ENCODE data around the gene CAVIN1.
"Not testable (repeated sequence)": the region's sequence is repeated elsewhere in the genome, so short reads cannot be mapped to it uniquely, and the experiment has no call there.

The CAVIN1 gene

GRCh38 chr17:42405076-42405475, 18.0 kb downstream of the CAVIN1 start:
- no peak for DNase-seq

DNA sequence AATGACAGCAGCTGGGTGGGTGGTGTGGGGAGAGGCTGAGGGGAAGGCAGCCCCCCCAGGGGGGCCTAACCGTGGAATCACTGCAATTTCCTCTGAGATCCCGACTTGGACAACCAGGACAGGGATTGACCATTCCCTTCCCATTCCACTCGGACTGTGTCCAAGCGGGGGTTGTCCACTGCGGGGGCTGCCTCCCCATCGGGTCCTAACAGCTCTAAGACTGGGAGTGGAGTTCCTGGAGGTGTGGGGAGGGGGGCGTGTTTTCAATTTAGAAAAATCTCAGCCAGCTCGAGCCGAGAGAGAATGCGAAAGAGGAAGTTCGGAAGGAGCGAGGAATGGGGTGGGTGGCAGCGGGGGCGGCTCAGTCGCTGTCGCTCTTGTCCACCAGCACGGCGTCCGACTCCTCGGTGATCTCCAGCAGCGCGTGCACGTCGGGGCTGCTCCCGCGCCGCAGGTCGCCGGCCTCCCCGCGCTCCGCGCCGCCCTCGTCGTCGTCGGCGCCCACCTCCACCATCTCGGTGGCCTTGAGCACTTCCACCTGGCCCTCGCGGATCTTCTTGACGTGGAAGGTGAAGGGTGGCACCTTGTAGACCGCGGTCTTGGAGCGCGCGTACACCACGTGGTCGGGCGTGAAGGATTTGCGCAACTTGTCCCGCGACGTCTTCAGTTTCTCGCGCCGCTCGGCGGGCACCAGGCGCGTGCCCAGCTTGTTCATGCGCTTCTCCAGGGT, 18.6 kb downstream of the CAVIN1 start:
- no peak for DNase-seq

DNA sequence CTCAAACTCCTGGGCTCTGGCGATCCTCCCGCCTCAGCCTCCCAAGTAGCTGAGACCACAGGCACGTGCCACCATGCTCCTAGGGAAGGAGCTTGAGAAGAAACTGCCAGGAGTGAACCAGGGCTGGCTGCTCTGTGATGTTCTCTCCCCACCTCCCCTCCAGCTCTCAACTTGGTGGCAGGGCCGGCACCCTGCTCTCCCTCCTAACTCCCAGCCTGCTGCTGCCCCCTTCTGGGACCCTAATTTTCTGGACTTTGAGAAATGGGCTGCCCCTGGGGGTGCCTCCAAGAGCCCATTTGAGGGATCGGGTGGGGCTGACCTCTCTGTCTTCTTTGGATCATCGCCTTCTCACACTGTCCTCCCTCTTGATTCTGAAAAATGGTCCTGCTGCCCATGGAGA, 19.9 kb downstream of the CAVIN1 start:
- DNase-seq: peak in 1 of 5 experiments; percentile 38

GRCh38 chr17:42402117-42402516, 20.9 kb downstream of the CAVIN1 start:
- DNase-seq: no peak

- not testable (repeated sequence) for DNase-seq
Observed at GRCh38 chr17:42400844-42401375, 22.1 kb downstream of the CAVIN1 start.

- DNase-seq: no peak
Observed at GRCh38 chr17:42399948-42400843, 22.9 kb downstream of the CAVIN1 start.

GRCh38 chr17:42399121-42399520, 23.9 kb downstream of the CAVIN1 start:
- DNase-seq: no peak

- not testable (repeated sequence) for DNase-seq
Observed at GRCh38 chr17:42395601-42396000, 27.5 kb downstream of the CAVIN1 start.

- no peak for DNase-seq
Observed at GRCh38 chr17:42394838-42395237, 28.2 kb downstream of the CAVIN1 start.

DNA sequence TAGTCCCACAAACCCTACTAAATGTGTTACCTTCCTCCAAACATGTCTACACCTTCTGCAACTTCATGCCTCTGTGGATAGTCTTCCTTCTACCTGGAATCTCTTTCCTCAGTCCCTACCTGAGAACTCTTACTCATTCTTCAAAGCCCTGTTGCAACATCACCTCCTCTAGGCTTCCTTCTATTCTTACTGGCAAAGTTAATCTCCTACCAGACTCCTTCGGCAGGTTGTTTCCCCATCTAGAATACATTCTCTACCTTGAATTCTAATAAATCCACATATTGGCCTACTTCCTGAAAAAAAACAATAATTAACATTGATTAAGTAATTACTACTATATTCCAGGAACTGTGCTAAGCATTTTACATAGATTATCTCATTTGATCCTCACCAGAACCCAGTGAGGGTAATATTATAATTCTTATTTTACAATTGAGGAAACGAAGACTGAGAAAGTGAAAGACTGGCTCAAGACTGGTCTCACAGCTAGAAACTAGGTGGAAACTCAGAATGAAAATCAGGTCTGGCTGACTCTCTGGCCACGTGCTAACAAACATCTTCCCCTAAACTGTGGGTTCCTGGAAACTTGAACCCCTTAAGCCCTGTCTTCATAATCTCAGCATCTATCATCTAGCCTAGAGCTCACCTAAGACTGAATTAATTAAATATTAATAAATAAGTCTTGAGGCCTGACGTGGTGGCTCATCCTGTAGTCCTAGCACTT, 30.2 kb downstream of the CAVIN1 start:
- no peak for DNase-seq

- DNase-seq: not testable (repeated sequence)
Observed at GRCh38 chr17:42391439-42391838, 31.6 kb downstream of the CAVIN1 start.

- no peak for DNase-seq
Observed at GRCh38 chr17:42389899-42390298, 33.2 kb downstream of the CAVIN1 start.

GRCh38 chr17:42389135-42389417, 34.0 kb downstream of the CAVIN1 start:
- DNase-seq: peak in 1 of 5 experiments; percentile 78

DNA sequence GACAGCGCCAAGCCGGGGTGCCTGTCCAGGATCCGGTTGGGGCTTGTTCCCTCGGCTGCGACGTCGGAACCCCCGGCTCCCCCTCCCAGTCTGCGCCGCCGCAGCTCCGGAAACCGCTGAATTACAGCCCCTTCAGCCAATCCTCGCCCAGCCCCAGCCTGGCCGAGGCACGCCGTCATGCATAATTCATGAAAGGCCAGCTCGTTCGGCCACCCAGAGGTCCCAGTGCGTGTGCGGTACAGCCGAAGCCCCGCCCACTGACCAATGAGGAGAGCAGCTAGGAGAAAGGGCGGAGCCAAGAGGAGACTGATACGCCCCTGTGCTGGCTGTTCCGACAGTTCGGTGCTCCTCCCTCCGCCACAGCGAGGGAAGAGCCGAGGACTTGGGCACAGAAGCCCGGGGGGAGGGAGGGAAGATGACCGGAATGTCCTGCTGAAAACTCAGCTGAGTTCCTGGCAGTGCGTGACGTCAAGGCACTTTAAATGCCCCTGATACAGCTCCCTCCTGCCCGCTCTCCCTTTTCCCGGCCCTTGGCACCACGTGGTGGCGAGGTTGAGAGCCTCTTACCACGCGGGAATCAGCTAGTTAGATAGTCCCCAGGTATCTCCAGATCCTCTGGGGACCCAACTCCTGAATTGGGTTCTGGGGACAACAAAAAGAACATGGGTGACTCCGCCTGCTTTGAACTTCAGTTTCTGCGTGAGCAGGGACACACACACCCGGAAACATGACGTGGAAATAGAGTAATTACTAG, 34.5 kb downstream of the CAVIN1 start, which contains the start of gene STAT3:
Gene STAT3 (minus strand): TSS at position 62 of the 754 bp plus-strand sequence. CDS start 39,926 bp downstream, outside the sequence.
- peak; percentile 100 for DNase-seq

- DNase-seq: peak; percentile 7 to 37 (median 23)
Observed at GRCh38 chr17:42387661-42388380, 35.2 kb downstream of the CAVIN1 start.

DNA sequence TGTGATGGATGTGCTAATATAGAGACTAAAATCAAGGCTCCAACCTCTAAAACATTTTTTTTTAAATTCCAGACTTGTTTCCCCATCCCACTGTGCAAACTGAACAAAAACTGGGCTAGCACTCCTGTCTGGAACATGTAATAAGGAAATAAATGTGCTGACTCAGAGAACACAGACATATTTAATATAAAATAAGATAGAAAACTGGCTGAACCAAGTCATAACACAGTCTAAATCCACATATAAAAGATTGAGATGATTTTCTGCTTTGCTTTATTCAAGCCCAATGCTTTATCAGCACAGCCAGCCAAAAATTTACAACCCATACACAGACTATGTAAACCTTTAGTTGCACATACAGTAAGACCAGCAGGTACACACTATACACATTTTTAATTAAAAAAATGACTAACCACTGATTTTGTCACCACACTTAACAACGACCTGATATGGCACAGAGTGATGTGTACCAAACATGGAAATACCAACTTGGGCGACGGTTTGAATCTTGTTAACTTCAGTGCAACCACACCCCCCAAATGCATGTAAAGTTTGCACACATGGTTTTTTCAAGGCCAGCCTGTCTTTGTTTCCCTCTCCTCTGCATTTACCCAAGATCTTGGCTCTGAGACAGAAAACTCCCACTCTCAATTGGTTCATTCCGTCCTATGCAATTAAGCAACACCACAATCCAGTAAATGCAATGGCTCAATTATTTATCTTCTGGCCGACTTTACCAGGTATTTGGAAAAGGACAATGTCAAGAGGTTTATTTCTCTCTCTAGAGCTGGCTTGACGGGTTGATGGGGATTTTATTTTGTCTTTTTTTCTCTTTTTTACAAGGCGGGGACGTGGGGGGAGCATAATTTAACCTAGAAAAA, 36.0 kb downstream of the CAVIN1 start:
- DNase-seq: peak in 1 of 5 experiments; percentile 62

GRCh38 chr17:42381898-42382297, 41.2 kb downstream of the CAVIN1 start:
- DNase-seq: no peak

- DNase-seq: no peak
Observed at GRCh38 chr17:42380935-42381334, 42.1 kb downstream of the CAVIN1 start.

DNA sequence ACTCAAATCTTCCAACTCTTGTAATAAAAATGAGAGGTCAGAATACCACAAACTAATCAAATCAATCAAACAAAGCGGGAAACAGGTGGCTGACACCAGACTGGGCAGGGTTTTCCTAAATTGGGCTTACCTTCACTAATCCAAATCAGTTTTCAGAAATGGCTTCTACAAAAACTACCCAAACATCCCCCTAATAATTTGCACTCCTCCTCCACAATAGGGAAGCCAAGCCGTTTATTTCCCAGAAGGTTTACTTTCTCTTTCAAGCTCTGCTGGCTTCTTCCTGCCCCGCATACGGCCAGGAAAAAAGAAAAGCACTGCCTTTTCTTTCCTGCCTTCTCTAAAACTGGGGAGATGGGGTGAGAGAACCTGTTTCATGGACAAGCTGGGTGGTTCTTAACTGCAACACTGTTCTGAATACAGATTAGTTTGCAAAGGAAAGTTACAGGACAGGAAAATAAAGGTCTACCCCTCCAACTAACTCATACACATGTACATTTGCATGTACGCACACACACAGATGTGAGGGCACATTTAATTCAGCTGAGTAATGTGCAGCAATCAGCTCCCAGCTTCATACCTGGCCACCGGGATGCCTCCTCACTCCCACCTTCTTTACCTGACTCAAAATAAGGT, 44.0 kb downstream of the CAVIN1 start:
- peak in 1 of 5 experiments; percentile 34 for DNase-seq
